D721Med (cell line): ENCODE results near the gene PMS1.
A peak's percentile ranks its signal among the peaks of the same experiment; 100 is the strongest.

Source experiments
- DNase-seq: peaks from one replicate; pipeline ENCODE4 v3.0.0; 2011; ENCODE audit warnings: low spot score; ENCODE audit not compliant: insufficient read length
- FAIRE-seq: peaks from 2 replicates; lab custom pipeline; 2011; peaks lifted over from hg19 to GRCh38; lab: Jason Lieb, UNC
- TF ChIP-seq, protein P1 (sequence below): IDR thresholded peaks from 2 replicates; pipeline ENCODE4 v1.5.1; 2012; ENCODE audit warnings: mild to moderate bottlenecking, control low read depth; ENCODE audit not compliant: insufficient read depth; ENCODE audit errors: missing control alignments

Gene PMS1

DNA sequence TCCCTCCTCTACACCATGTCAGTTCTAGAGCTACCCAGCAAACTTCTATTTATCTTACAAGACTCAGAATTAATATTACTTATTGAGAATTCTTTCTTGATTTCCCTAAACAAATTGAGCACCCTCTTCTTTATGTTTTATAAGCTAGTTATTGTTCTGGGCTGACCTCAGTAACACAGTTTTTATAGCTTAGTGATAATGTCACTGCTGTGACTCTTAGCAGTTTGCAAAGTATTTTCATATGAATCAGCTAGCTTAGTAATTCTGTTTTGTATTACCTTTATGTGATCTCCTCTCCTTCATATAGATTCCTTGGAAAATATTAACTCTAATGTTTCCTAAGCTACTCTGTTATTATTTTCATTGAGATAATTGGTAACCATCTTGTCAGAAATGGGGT lies 114.9 kb downstream of the PMS1 start:
- DNase-seq (no peak), FAIRE-seq (no peak)
- TF ChIP-seq, protein P1, sequence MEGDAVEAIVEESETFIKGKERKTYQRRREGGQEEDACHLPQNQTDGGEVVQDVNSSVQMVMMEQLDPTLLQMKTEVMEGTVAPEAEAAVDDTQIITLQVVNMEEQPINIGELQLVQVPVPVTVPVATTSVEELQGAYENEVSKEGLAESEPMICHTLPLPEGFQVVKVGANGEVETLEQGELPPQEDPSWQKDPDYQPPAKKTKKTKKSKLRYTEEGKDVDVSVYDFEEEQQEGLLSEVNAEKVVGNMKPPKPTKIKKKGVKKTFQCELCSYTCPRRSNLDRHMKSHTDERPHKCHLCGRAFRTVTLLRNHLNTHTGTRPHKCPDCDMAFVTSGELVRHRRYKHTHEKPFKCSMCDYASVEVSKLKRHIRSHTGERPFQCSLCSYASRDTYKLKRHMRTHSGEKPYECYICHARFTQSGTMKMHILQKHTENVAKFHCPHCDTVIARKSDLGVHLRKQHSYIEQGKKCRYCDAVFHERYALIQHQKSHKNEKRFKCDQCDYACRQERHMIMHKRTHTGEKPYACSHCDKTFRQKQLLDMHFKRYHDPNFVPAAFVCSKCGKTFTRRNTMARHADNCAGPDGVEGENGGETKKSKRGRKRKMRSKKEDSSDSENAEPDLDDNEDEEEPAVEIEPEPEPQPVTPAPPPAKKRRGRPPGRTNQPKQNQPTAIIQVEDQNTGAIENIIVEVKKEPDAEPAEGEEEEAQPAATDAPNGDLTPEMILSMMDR, result no peak

DNA sequence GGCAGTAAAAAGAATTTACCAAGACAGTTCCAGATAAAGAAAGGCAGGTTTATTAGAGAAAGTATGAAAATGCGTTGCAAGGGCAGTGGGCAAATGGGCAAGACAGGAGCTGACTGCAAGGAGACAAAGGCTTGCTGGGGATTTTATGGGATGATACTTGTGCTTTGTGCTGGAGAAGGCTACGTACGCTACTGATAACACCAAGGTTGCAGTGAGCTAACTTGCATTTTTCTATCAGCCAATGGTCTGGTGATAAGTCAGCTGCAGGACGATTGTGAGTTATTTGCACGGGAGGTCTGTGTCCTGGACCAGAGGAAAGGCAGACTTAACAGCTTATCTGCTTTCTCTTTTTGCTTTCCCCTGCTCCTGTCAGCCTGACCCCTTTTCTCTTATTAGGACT lies 116.5 kb downstream of the PMS1 start:
- no peak for DNase-seq
- TF ChIP-seq, protein P1, result no peak
- FAIRE-seq, result no peak

DNA sequence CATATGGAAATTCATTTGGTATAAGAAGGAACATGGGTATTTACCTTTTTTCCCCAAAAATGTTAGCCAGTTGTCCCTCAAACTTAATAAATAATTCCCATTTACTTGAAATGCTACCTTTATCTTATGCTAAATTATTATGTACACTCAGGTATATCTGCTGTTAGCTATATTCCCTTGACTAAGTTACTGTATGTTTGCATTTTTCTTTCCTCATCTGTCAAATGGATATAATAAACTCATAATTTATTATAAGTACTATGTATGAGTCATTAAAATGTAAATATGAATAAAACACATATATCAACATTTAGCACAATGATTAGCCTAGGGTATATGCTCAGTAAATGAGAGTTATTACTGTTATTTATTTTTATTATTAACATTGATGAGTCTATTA lies 117.4 kb downstream of the PMS1 start:
- DNase-seq (no peak), FAIRE-seq (no peak)
- TF ChIP-seq, protein P1, result no peak

DNA sequence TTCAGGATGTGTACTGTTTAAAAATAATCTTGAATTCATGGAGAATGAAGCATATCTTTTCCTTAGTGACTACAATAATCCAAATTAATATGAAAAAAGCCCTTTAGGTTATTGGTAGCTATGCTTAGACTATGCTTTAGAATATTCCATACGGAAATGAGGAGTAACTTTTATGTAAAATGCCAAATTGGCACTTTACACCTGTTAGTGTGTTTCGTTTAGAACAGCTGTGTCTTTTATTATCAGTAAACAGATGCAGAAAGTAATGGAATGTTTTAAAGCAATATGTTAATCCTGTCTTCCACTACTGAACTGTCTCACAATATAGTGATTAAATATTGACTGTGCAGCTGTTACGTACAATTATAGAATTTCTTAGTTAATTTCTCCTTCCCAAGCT lies 129.6 kb downstream of the PMS1 start:
- TF ChIP-seq, protein P1, result no peak
- peak; percentile 63 for FAIRE-seq
- no peak for DNase-seq

DNA sequence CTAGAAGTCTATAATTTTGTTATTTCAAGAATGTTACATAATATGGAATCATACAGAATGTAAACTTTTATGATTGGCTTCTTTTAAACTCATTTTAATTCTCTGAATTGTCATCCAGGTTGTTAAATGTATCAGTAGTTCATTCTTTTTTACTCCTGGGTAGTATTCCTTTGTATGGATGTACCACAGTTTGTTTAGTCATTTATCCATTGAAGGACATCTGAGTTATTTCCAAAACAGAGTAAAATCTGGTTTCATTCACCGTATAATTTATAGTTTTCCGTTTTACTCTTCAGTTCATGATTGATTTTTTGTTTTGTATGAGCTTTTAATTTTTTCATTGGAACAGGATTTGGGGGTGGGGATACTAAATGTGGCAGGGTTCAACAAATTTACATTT lies 132.4 kb downstream of the PMS1 start:
- TF ChIP-seq, protein P1, result no peak
- DNase-seq (no peak), FAIRE-seq (no peak)
